Naive thymus-derived CD4-positive, alpha-beta T cell (primary cell): ENCODE results near the gene NINJ2. TPM values are rescaled to one million over a fixed set of nuclear protein-coding genes. Genes with fewer than 3 reads are reported as not detected.
A peak's percentile ranks its signal among the peaks of the same experiment; 100 is the strongest.

Experiments
- ATAC-seq: fragments of 150-1000 bp; cut with Tn5 transposase; 2 replicates; pipeline ENCODE4 v1.10.0; 2021; ENCODE audit warnings: mild to moderate bottlenecking, moderate library complexity
- CTCF ChIA-PET: fragments of 350-600 bp; sonication (Branson Sonifier 250); formaldehyde crosslinking; loops from one replicate; lab custom pipeline; 2021; ENCODE audit warnings: antibody characterized with exemption; lab: Charles Lee
- POLR2A ChIA-PET: fragments of 350-600 bp; sonication (Branson Sonifier 250); formaldehyde crosslinking; loops from one replicate; lab custom pipeline; 2021; ENCODE audit warnings: antibody characterized with exemption, inconsistent platforms; lab: Charles Lee
- DNase-seq, 9 donors: peaks; one replicate each; pipeline versions ENCODE4 v3.0.0 to v3.0.0-alpha.2; 2020 to 2022; ENCODE audit warnings: mixed read lengths in 1 of 9
- H3K27ac ChIP-seq: one replicate; pipeline ENCODE4 v1.7.0; 2013; ENCODE audit warnings: mild to moderate bottlenecking, low read depth, low read length, moderate library complexity
- H3K27me3 ChIP-seq, 2 donors: one replicate each; pipeline ENCODE4 v1.7.0; 2013; ENCODE audit warnings: low read length in 2 of 2, mild to moderate bottlenecking in 2 of 2, moderate library complexity in 2 of 2; ENCODE audit not compliant: control insufficient read depth in 2 of 2, insufficient read depth in 2 of 2
- H3K36me3 ChIP-seq, 3 experiments: 1 replicate in 2 of 3; 2 replicates in 1 of 3; pipeline ENCODE4 v1.7.0; 2013; ENCODE audit warnings: low read length in 3 of 3, mild to moderate bottlenecking in 3 of 3, moderate library complexity in 1 of 3; ENCODE audit not compliant: insufficient read depth in 3 of 3, control insufficient read depth in 2 of 3
- H3K4me1 ChIP-seq, 2 donors: one replicate each; pipeline ENCODE4 v1.7.0; 2013; ENCODE audit warnings: low read length in 2 of 2, mild to moderate bottlenecking in 2 of 2, moderate library complexity in 1 of 2; ENCODE audit not compliant: control insufficient read depth in 2 of 2, insufficient read depth in 2 of 2
- H3K4me3 ChIP-seq: 2 replicates; pipeline ENCODE4 v1.7.0; 2013; ENCODE audit warnings: mild to moderate bottlenecking, low read length
- H3K9me3 ChIP-seq, 3 experiments: 1 replicate in 2 of 3; 2 replicates in 1 of 3; pipeline ENCODE4 v1.7.0; 2013; ENCODE audit warnings: low read length in 3 of 3; ENCODE audit not compliant: control insufficient read depth in 2 of 3
- H3K27ac Mint-ChIP-seq, 9 donors: one replicate each; pipeline ENCODE4 v1.8.0; 2020 to 2022; ENCODE audit warnings: mixed read lengths in 9 of 9, mild to moderate bottlenecking in 8 of 9, moderate library complexity in 5 of 9, inconsistent platforms in 2 of 9
- H3K27me3 Mint-ChIP-seq, 5 donors: one replicate each; pipeline ENCODE4 v1.8.0; 2021 to 2022; ENCODE audit warnings: mixed read lengths in 5 of 5, mild to moderate bottlenecking in 1 of 5
- H3K36me3 Mint-ChIP-seq, 5 donors: one replicate each; pipeline ENCODE4 v1.8.0; 2020 to 2022; ENCODE audit warnings: mixed read lengths in 5 of 5, mild to moderate bottlenecking in 3 of 5, inconsistent platforms in 1 of 5
- H3K4me1 Mint-ChIP-seq, 7 donors: one replicate each; pipeline ENCODE4 v1.8.0; 2020 to 2022; ENCODE audit warnings: mixed read lengths in 7 of 7, mild to moderate bottlenecking in 3 of 7, inconsistent platforms in 1 of 7
- H3K4me3 Mint-ChIP-seq, 10 donors: one replicate each; pipeline ENCODE4 v1.8.0; 2020 to 2022; ENCODE audit warnings: mild to moderate bottlenecking in 10 of 10, mixed read lengths in 10 of 10, moderate library complexity in 6 of 10, inconsistent platforms in 2 of 10
- H3K9me3 Mint-ChIP-seq, 11 donors: one replicate each; pipeline ENCODE4 v1.8.0; 2020 to 2022; ENCODE audit warnings: mixed read lengths in 11 of 11, mild to moderate bottlenecking in 4 of 11, inconsistent platforms in 1 of 11, moderate library complexity in 1 of 11
- intact Hi-C, 2 donors: fragments of 100-400 bp; cut with micrococcal nuclease; formaldehyde crosslinking; loops; one replicate each; pipeline ENCODE4 v1.15.1; 2023
- polyA plus RNA-seq, 2 donors: library from polyadenylated mRNA; unstranded; fragments of 300-500 nt; fragmentation: Illumina TruSeq; gene quantifications; one replicate each; pipeline ENCODE4 v1.2.3, GENCODE V29; 2021
- total RNA-seq, 6 experiments: library from RNA in 5 of 6; stranded (reverse) in 5 of 6; gene quantifications; 1 replicate in 5 of 6; 2 replicates in 1 of 6; pipeline ENCODE4 v1.2.3 and lab custom pipeline; 2021 to 2026

Gene NINJ2
- total and polyA plus RNA-seq, 7 experiments from 2014 or later = 0.84 to 11.2 (median 5.1) TPM

- Histone ChIP-seq H3K36me3 (no peaks in the 10 kb centered on the region), H3K9me3 (no peaks in the 10 kb centered on the region)
Observed at GRCh38 chr12:553216-554000, 109.8 kb downstream of the NINJ2 start.

GRCh38 chr12:552466-552865 lies 110.8 kb downstream of the NINJ2 start:
- ChIA-PET CTCF (interaction anchor here (1.2 to 1.7 kb wide), 2 partner anchors 17 to 110 kb away, joined by 4 to 5 read pairs; no protein-coding TSS in a partner anchor), POLR2A (interaction anchor here (2.6 kb wide), 1 partner anchor 14 kb away, joined by 7 read pairs; no protein-coding TSS in a partner anchor)
- peak overlapping the region in 8 of 10 donors; percentile 13 to 96 (median 82) for H3K4me3 Mint-ChIP-seq

More at GRCh38 chr12:553216-554000, 109.8 kb downstream of the NINJ2 start:
- H3K9me3 Mint-ChIP-seq = no peaks in the 10 kb centered on the region
- CTCF ChIA-PET = interaction anchor here (1.0 to 1.3 kb wide), 2 partner anchors 16 to 112 kb away, joined by 3 to 6 read pairs; no protein-coding TSS in a partner anchor
- Histone ChIP-seq H3K4me3 (peak overlapping the region; percentile 34), H3K27me3 (no peaks in the 10 kb centered on the region), H3K27ac (no peak overlapping the region), H3K4me1 (peaks cover 10 to 32% of the 10 kb centered on the region in 2 donors)
- POLR2A ChIA-PET = no interaction called here
- no peaks in the 10 kb centered on the region for H3K27me3 Mint-ChIP-seq
- H3K36me3 Mint-ChIP-seq = peaks cover 0 to 19% (median 0%) of the 10 kb centered on the region in 5 donors
- H3K27ac Mint-ChIP-seq = peak overlapping the region; percentile 17 to 95 (median 86)
- peaks cover 40 to 75% (median 58%) of the 10 kb centered on the region in 7 donors for H3K4me1 Mint-ChIP-seq
- DNase-seq = peak in 7 of 9 donors; percentile 26 to 68 (median 58)
- intact Hi-C loops = no loop called here
- peak; percentile 71 for ATAC-seq
- peak overlapping the region; percentile 29 to 96 (median 78) for H3K4me3 Mint-ChIP-seq

GRCh38 chr12:550473-551260 lies 112.6 kb downstream of the NINJ2 start:
- no peaks in the 10 kb centered on the region for H3K9me3 Mint-ChIP-seq
- ATAC-seq = no peak
- H3K36me3 Mint-ChIP-seq = peaks cover 0 to 12% (median 0%) of the 10 kb centered on the region in 5 donors
- CTCF ChIA-PET = interaction anchor here (1.0 to 1.7 kb wide), 2 partner anchors 10 to 108 kb away, joined by 5 read pairs; no protein-coding TSS in a partner anchor
- H3K27me3 Mint-ChIP-seq = peaks cover 0 to 8% (median 3%) of the 10 kb centered on the region in 5 donors
- Histone ChIP-seq H3K36me3 (no peaks in the 10 kb centered on the region), H3K27ac (no peak overlapping the region), H3K4me1 (peaks cover 10 to 42% of the 10 kb centered on the region in 2 donors), H3K9me3 (no peaks in the 10 kb centered on the region), H3K27me3 (no peaks in the 10 kb centered on the region), H3K4me3 (no peak overlapping the region)
- POLR2A ChIA-PET = interaction anchor here (0.6 to 2.6 kb wide), 3 partner anchors 12 to 161 kb away, joined by 3 to 7 read pairs (median 3); partner anchors contain the start of gene KDM5A
- intact Hi-C loops = no loop called here
- H3K4me3 Mint-ChIP-seq = no peak overlapping the region
- peak overlapping the region in 5 of 9 donors; percentile 22 to 92 (median 39) for H3K27ac Mint-ChIP-seq
- peaks cover 45 to 77% (median 58%) of the 10 kb centered on the region in 7 donors for H3K4me1 Mint-ChIP-seq
- DNase-seq = no peak

More at GRCh38 chr12:552466-552865, 110.8 kb downstream of the NINJ2 start:
- Histone ChIP-seq H3K4me3 (no peak overlapping the region), H3K9me3 (no peaks in the 10 kb centered on the region), H3K27ac (no peak overlapping the region), H3K4me1 (peaks cover 10 to 32% of the 10 kb centered on the region in 2 donors), H3K36me3 (no peaks in the 10 kb centered on the region), H3K27me3 (no peaks in the 10 kb centered on the region)
- H3K27me3 Mint-ChIP-seq = peaks cover 0 to 3% (median 0%) of the 10 kb centered on the region in 5 donors
- H3K27ac Mint-ChIP-seq = peak overlapping the region in 8 of 9 donors; percentile 17 to 95 (median 82)
- DNase-seq = no peak
- ATAC-seq = no peak
- peaks cover 0 to 19% (median 0%) of the 10 kb centered on the region in 5 donors for H3K36me3 Mint-ChIP-seq
- no peaks in the 10 kb centered on the region for H3K9me3 Mint-ChIP-seq
- intact Hi-C loops = no loop called here
- peaks cover 42 to 72% (median 59%) of the 10 kb centered on the region in 7 donors for H3K4me1 Mint-ChIP-seq

GRCh38 chr12:549476-550082 lies 113.7 kb downstream of the NINJ2 start:
- H3K4me3 ChIP-seq = no peak overlapping the region
- H3K27me3 ChIP-seq = peaks cover 0 to 2% of the 10 kb centered on the region in 2 donors
- no peaks in the 10 kb centered on the region for H3K9me3 ChIP-seq
- DNase-seq = no peak
- no peaks in the 10 kb centered on the region for H3K9me3 Mint-ChIP-seq
- H3K27me3 Mint-ChIP-seq = peaks cover 7 to 15% (median 11%) of the 10 kb centered on the region in 5 donors
- H3K27ac ChIP-seq = no peak overlapping the region
- H3K4me3 Mint-ChIP-seq = no peak overlapping the region
- peaks cover 0 to 7% (median under 1%) of the 10 kb centered on the region in 5 donors for H3K36me3 Mint-ChIP-seq
- H3K36me3 ChIP-seq = no peaks in the 10 kb centered on the region
- H3K4me1 ChIP-seq = peaks cover 10 to 42% of the 10 kb centered on the region in 2 donors
- peaks cover 45 to 77% (median 53%) of the 10 kb centered on the region in 7 donors for H3K4me1 Mint-ChIP-seq
- intact Hi-C loops = no loop called here
- H3K27ac Mint-ChIP-seq = peak overlapping the region in 2 of 9 donors; percentile 39 to 41
- ChIA-PET POLR2A (no interaction called here), CTCF (interaction anchor here (2.1 kb wide), 1 partner anchor 101 kb away, joined by 4 read pairs; no protein-coding TSS in a partner anchor)
- no peak for ATAC-seq

GRCh38 chr12:547883-548470 lies 115.3 kb downstream of the NINJ2 start:
- H3K27me3 Mint-ChIP-seq = peaks cover 11 to 20% (median 16%) of the 10 kb centered on the region in 5 donors

More at GRCh38 chr12:547883-548470, 115.3 kb downstream of the NINJ2 start:
- DNase-seq = no peak
- peaks cover 0 to 27% of the 10 kb centered on the region in 2 donors for H3K4me1 ChIP-seq
- peak overlapping the region in 2 of 9 donors; percentile 62 to 64 for H3K27ac Mint-ChIP-seq
- H3K4me3 Mint-ChIP-seq = no peak overlapping the region
- no peaks in the 10 kb centered on the region for H3K9me3 ChIP-seq
- peaks cover 0 to 2% of the 10 kb centered on the region in 2 donors for H3K27me3 ChIP-seq
- CTCF ChIA-PET = interaction anchor here (0.6 to 2.9 kb wide), 16 partner anchors 8 to 246 kb away, joined by 3 to 39 read pairs (median 4); partner anchors contain the start of gene CCDC77
- H3K4me1 Mint-ChIP-seq = peaks cover 34 to 68% (median 44%) of the 10 kb centered on the region in 7 donors
- intact Hi-C loops = loop anchor here (1.0 to 2.0 kb wide), 4 partner anchors 15 to 106 kb away; no protein-coding TSS in a partner anchor
- no peak overlapping the region for H3K4me3 ChIP-seq
- POLR2A ChIA-PET = interaction anchor here (1.1 kb wide), 1 partner anchor 17 kb away, joined by 3 read pairs; no protein-coding TSS in a partner anchor
- no peaks in the 10 kb centered on the region for H3K36me3 ChIP-seq
- no peak for ATAC-seq
- no peak overlapping the region for H3K27ac ChIP-seq
- peaks cover 0 to 4% (median 3%) of the 10 kb centered on the region in 5 donors for H3K36me3 Mint-ChIP-seq
- H3K9me3 Mint-ChIP-seq = no peaks in the 10 kb centered on the region
